Osteocyte (in vitro differentiated cells): ENCODE data around the gene LARP4B. TPM values are rescaled to one million over a fixed set of nuclear protein-coding genes. Genes with fewer than 3 reads are reported as not detected.

Experiments
- DNase-seq: peaks from one replicate; pipeline ENCODE4 v3.0.0; 2021; ENCODE audit warnings: mixed read lengths; ENCODE audit not compliant: unreplicated experiment; ENCODE audit errors: extremely low spot score
- H3K27ac Mint-ChIP-seq: one replicate; pipeline ENCODE4 v1.8.0; 2021; ENCODE audit warnings: mild to moderate bottlenecking, mixed read lengths; ENCODE audit not compliant: unreplicated experiment
- H3K27me3 Mint-ChIP-seq: one replicate; pipeline ENCODE4 v1.8.0; 2021; ENCODE audit warnings: mixed read lengths; ENCODE audit not compliant: unreplicated experiment
- H3K36me3 Mint-ChIP-seq: one replicate; pipeline ENCODE4 v1.8.0; 2021; ENCODE audit warnings: mixed read lengths; ENCODE audit not compliant: unreplicated experiment
- H3K4me1 Mint-ChIP-seq: one replicate; pipeline ENCODE4 v1.8.0; 2021; ENCODE audit warnings: mixed read lengths; ENCODE audit not compliant: unreplicated experiment
- H3K4me3 Mint-ChIP-seq: one replicate; pipeline ENCODE4 v1.8.0; 2021; ENCODE audit warnings: mild to moderate bottlenecking, moderate library complexity, mixed read lengths; ENCODE audit not compliant: unreplicated experiment
- H3K9me3 Mint-ChIP-seq: one replicate; pipeline ENCODE4 v1.8.0; 2021; ENCODE audit warnings: mixed read lengths; ENCODE audit not compliant: unreplicated experiment
- CTCF ChIP-seq: fragments of 200-600 bp; sonication (generic); IDR thresholded peaks from 2 replicates; pipeline ENCODE4 v1.5.0; 2021; ENCODE audit warnings: antibody characterized with exemption, mild to moderate bottlenecking, moderate library complexity
- total RNA-seq: library from RNA; stranded (reverse); gene quantifications from 2 replicates; pipeline ENCODE4 v1.2.1, GENCODE V29; 2021

The LARP4B gene
- total RNA-seq, 1 donor from 2014 or later = 79.6 TPM

GRCh38 chr10:767211-767610 is 164.3 kb downstream of the LARP4B start:
- Mint-ChIP-seq H3K36me3 (peaks cover 4% of the 10 kb centered on the region), H3K27me3 (peaks cover 26% of the 10 kb centered on the region), H3K9me3 (peaks cover 29% of the 10 kb centered on the region), H3K4me1 (no peaks in the 10 kb centered on the region), H3K4me3 (no peak overlapping the region), H3K27ac (no peak overlapping the region)
- DNase-seq = no peak
- TF ChIP-seq CTCF = no peak

GRCh38 chr10:761376-761775 is 170.1 kb downstream of the LARP4B start:
- no peak overlapping the region for H3K27ac Mint-ChIP-seq
- peaks cover 53% of the 10 kb centered on the region for H3K27me3 Mint-ChIP-seq
- TF ChIP-seq CTCF = no peak
- no peak overlapping the region for H3K4me3 Mint-ChIP-seq
- no peak for DNase-seq
- peaks cover 36% of the 10 kb centered on the region for H3K9me3 Mint-ChIP-seq
- H3K36me3 Mint-ChIP-seq = peaks cover 4% of the 10 kb centered on the region
- H3K4me1 Mint-ChIP-seq = no peaks in the 10 kb centered on the region

- Mint-ChIP-seq H3K4me3 (no peak overlapping the region), H3K27ac (no peak overlapping the region), H3K27me3 (peaks cover 53% of the 10 kb centered on the region), H3K9me3 (peaks cover 36% of the 10 kb centered on the region), H3K4me1 (no peaks in the 10 kb centered on the region), H3K36me3 (peaks cover 4% of the 10 kb centered on the region)
- no peak for TF ChIP-seq CTCF
- no peak for DNase-seq
Measured at GRCh38 chr10:760622-761021, 170.9 kb downstream of the LARP4B start.

- peaks cover 49% of the 10 kb centered on the region for H3K27me3 Mint-ChIP-seq
- DNase-seq = peak; percentile 66
- no peak for TF ChIP-seq CTCF
- H3K4me3 Mint-ChIP-seq = no peak overlapping the region
- no peaks in the 10 kb centered on the region for H3K4me1 Mint-ChIP-seq
- peaks cover 4% of the 10 kb centered on the region for H3K36me3 Mint-ChIP-seq
- H3K9me3 Mint-ChIP-seq = peaks cover 36% of the 10 kb centered on the region
- no peak overlapping the region for H3K27ac Mint-ChIP-seq
Measured at GRCh38 chr10:759898-760477, 171.5 kb downstream of the LARP4B start.

Other genes starting within 250 kb of the LARP4B start
- gene DIP2C, start 242.0 kb downstream of the LARP4B start, total RNA-seq = 36.8 and 36.9 TPM in 2 replicates
- gene GTPBP4, start 56.7 kb upstream of the LARP4B start, total RNA-seq = 47.7 and 53.7 TPM in 2 replicates
- gene IDI2, start 94.2 kb upstream of the LARP4B start, total RNA-seq = not detected in 2 replicates
- 26.0 and 31.7 TPM in 2 replicates for gene IDI1, start 117.4 kb upstream of the LARP4B start, total RNA-seq
- gene WDR37, start 124.7 kb upstream of the LARP4B start, total RNA-seq = 13.6 and 15.3 TPM in 2 replicates